Astrocyte (in vitro differentiated cells and primary cell): Measurements from ENCODE around the gene ABCC9. TPM values are rescaled to one million over a fixed set of nuclear protein-coding genes. Genes with fewer than 3 reads are reported as not detected.
A peak's percentile ranks its signal among the peaks of the same experiment; 100 is the strongest.

Source experiments
- DNase-seq: peaks from one replicate; pipeline ENCODE4 v3.0.0-alpha.2; 2010; ENCODE audit warnings: low read depth
- FAIRE-seq: peaks from 2 replicates; lab custom pipeline; 2011; peaks lifted over from hg19 to GRCh38; lab: Jason Lieb, UNC
- H2AFZ ChIP-seq: 2 replicates; pipeline ENCODE4 v1.6.0; 2012; ENCODE audit warnings: low read depth, low read length, inconsistent platforms
- H3K27ac ChIP-seq: 2 replicates; pipeline ENCODE4 v1.5.1; 2011; ENCODE audit warnings: low read depth, low read length, inconsistent platforms
- H3K27me3 ChIP-seq: 2 replicates; pipeline ENCODE4 v1.6.0; 2011; ENCODE audit warnings: low read length, inconsistent platforms; ENCODE audit not compliant: insufficient read depth
- H3K36me3 ChIP-seq: 2 replicates; pipeline ENCODE4 v1.5.1; 2011; ENCODE audit warnings: low read length, inconsistent platforms; ENCODE audit not compliant: insufficient read depth
- H3K4me1 ChIP-seq: 2 replicates; pipeline ENCODE4 v1.5.1; 2011; ENCODE audit warnings: low read length, inconsistent platforms; ENCODE audit not compliant: insufficient read depth
- H3K4me2 ChIP-seq: 2 replicates; pipeline ENCODE4 v1.6.0; 2012; ENCODE audit warnings: low read length, inconsistent platforms
- H3K4me3 ChIP-seq: 2 replicates; pipeline ENCODE4 v1.5.1; 2011; ENCODE audit warnings: low read depth, mild to moderate bottlenecking, low read length, inconsistent platforms; ENCODE audit not compliant: insufficient read depth
- H3K79me2 ChIP-seq: 2 replicates; pipeline ENCODE4 v1.6.0; 2012; ENCODE audit warnings: mild to moderate bottlenecking, low read length, inconsistent platforms; ENCODE audit not compliant: insufficient read depth
- H3K9ac ChIP-seq: 2 replicates; pipeline ENCODE4 v1.6.0; 2012; ENCODE audit warnings: mild to moderate bottlenecking, low read length, inconsistent platforms
- H3K9me3 ChIP-seq: 2 replicates; pipeline ENCODE4 v1.5.1; 2012; ENCODE audit warnings: low read depth, mild to moderate bottlenecking, low read length, inconsistent platforms; ENCODE audit not compliant: insufficient read depth
- H4K20me1 ChIP-seq: 2 replicates; pipeline ENCODE4 v1.6.0; 2012; ENCODE audit warnings: low read length, inconsistent platforms; ENCODE audit not compliant: insufficient read depth
- H3K27ac Mint-ChIP-seq: one replicate; pipeline ENCODE4 v1.8.0; 2021; ENCODE audit warnings: mild to moderate bottlenecking, mixed read lengths; ENCODE audit not compliant: unreplicated experiment
- H3K27me3 Mint-ChIP-seq: one replicate; pipeline ENCODE4 v1.8.0; 2021; ENCODE audit warnings: low read depth, mixed read lengths; ENCODE audit not compliant: unreplicated experiment
- H3K36me3 Mint-ChIP-seq: one replicate; pipeline ENCODE4 v1.8.0; 2021; ENCODE audit warnings: low read depth, mixed read lengths; ENCODE audit not compliant: unreplicated experiment
- H3K4me1 Mint-ChIP-seq: one replicate; pipeline ENCODE4 v1.8.0; 2021; ENCODE audit warnings: low read depth, mixed read lengths; ENCODE audit not compliant: unreplicated experiment
- H3K4me3 Mint-ChIP-seq: one replicate; pipeline ENCODE4 v1.8.0; 2021; ENCODE audit warnings: mild to moderate bottlenecking, moderate library complexity, mixed read lengths; ENCODE audit not compliant: unreplicated experiment
- H3K9me3 Mint-ChIP-seq: one replicate; pipeline ENCODE4 v1.8.0; 2021; ENCODE audit warnings: mild to moderate bottlenecking, mixed read lengths; ENCODE audit not compliant: unreplicated experiment
- CTCF ChIP-seq: IDR thresholded peaks from 2 replicates; pipeline ENCODE4 v1.5.1; 2011; ENCODE audit warnings: low read depth, mild to moderate bottlenecking, inconsistent platforms, low read length, moderate library complexity; ENCODE audit not compliant: insufficient read depth
- EZH2 ChIP-seq: IDR thresholded peaks from 2 replicates; pipeline ENCODE4 v1.6.1; 2012; ENCODE audit warnings: mild to moderate bottlenecking, low read length, inconsistent platforms; ENCODE audit not compliant: insufficient read depth
- total RNA-seq: library from RNA; stranded (reverse); gene quantifications from 2 replicates; pipeline ENCODE4 v1.2.1, GENCODE V29; 2021

The ABCC9 gene
- total RNA-seq, 1 donor from 2014 or later: 0.36 TPM

- TF ChIP-seq CTCF (no peak), EZH2 (no peak)
- Mint-ChIP-seq H3K27ac (no peak overlapping the region), H3K4me1 (no peaks in the 10 kb centered on the region), H3K27me3 (peaks cover 2% of the 10 kb centered on the region), H3K4me3 (no peak overlapping the region), H3K9me3 (no peaks in the 10 kb centered on the region), H3K36me3 (no peaks in the 10 kb centered on the region)
- H3K9me3 ChIP-seq: no peaks in the 10 kb centered on the region
- no peak for DNase-seq
- no peak overlapping the region for H3K27ac ChIP-seq
- H3K4me2 ChIP-seq: no peak overlapping the region
- no peaks in the 10 kb centered on the region for H3K36me3 ChIP-seq
- H3K27me3 ChIP-seq: no peaks in the 10 kb centered on the region
- no peak overlapping the region for H2AFZ ChIP-seq
- no peaks in the 10 kb centered on the region for H4K20me1 ChIP-seq
- no peak overlapping the region for H3K9ac ChIP-seq
- H3K79me2 ChIP-seq: no peaks in the 10 kb centered on the region
- FAIRE-seq: no peak
- H3K4me1 ChIP-seq: no peaks in the 10 kb centered on the region
- H3K4me3 ChIP-seq: no peak overlapping the region
Observed at GRCh38 chr12:21837847-21838246, 103.4 kb downstream of the ABCC9 start.

- Histone ChIP-seq H3K36me3 (no peaks in the 10 kb centered on the region), H2AFZ (no peak overlapping the region), H3K79me2 (no peaks in the 10 kb centered on the region), H3K4me1 (no peaks in the 10 kb centered on the region), H3K27me3 (no peaks in the 10 kb centered on the region), H3K4me2 (no peak overlapping the region), H3K27ac (no peak overlapping the region), H3K9ac (no peak overlapping the region), H3K9me3 (no peaks in the 10 kb centered on the region), H3K4me3 (no peak overlapping the region), H4K20me1 (no peaks in the 10 kb centered on the region)
- Mint-ChIP-seq H3K27me3 (peaks cover 2% of the 10 kb centered on the region), H3K4me3 (no peak overlapping the region), H3K27ac (peak overlapping the region; percentile 3), H3K36me3 (no peaks in the 10 kb centered on the region), H3K4me1 (no peaks in the 10 kb centered on the region), H3K9me3 (peaks cover 3% of the 10 kb centered on the region)
- peak; percentile 29 for DNase-seq
- no peak for TF ChIP-seq EZH2
- no peak for TF ChIP-seq CTCF
- FAIRE-seq: no peak
Observed at GRCh38 chr12:21831791-21832344, 109.4 kb downstream of the ABCC9 start.

GRCh38 chr12:21828779-21829178 lies 112.4 kb downstream of the ABCC9 start:
- Histone ChIP-seq H3K4me3 (no peak overlapping the region), H3K79me2 (no peaks in the 10 kb centered on the region), H3K9ac (no peak overlapping the region), H3K4me1 (no peaks in the 10 kb centered on the region), H3K36me3 (no peaks in the 10 kb centered on the region), H3K4me2 (no peak overlapping the region), H3K9me3 (no peaks in the 10 kb centered on the region), H4K20me1 (no peaks in the 10 kb centered on the region), H2AFZ (no peak overlapping the region), H3K27ac (no peak overlapping the region), H3K27me3 (no peaks in the 10 kb centered on the region)
- Mint-ChIP-seq H3K4me3 (no peak overlapping the region), H3K4me1 (no peaks in the 10 kb centered on the region), H3K36me3 (no peaks in the 10 kb centered on the region), H3K27ac (no peak overlapping the region), H3K27me3 (peaks cover under 1% of the 10 kb centered on the region), H3K9me3 (peaks cover 3% of the 10 kb centered on the region)
- no peak for TF ChIP-seq CTCF
- TF ChIP-seq EZH2: no peak
- no peak for DNase-seq
- FAIRE-seq: no peak
